Measurements from ENCODE around the gene ATG4A. TPM values are rescaled to one million over a fixed set of nuclear protein-coding genes. Genes with fewer than 3 reads are reported as not detected.

Gene ATG4A
- total RNA-seq, 1 experiment from 2014 or later, result 6.4 TPM

- Histone ChIP-seq H2BK5ac (ENCODE audit: insufficient read length, low read length) (no peak overlapping the region), H3K18ac (ENCODE audit: insufficient read length, low read depth, low read length) (no peak overlapping the region), H3T11ph (ENCODE audit: low read length) (no peak overlapping the region), H3K9me3 (ENCODE audit: control insufficient read depth, low read depth, low read length) (no peaks in the 10 kb centered on the region), H4K91ac (ENCODE audit: insufficient read length, low read depth, low read length) (no peak overlapping the region), H4K5ac (ENCODE audit: insufficient read length, low read depth, low read length) (no peak overlapping the region), H3K4ac (ENCODE audit: low read depth, low read length) (no peak overlapping the region), H3K27me3 (ENCODE audit: insufficient read depth, low read length) (no peaks in the 10 kb centered on the region), H2BK20ac (ENCODE audit: low read depth, low read length, poor library complexity, severe bottlenecking) (no peak overlapping the region), H4K20me1 (ENCODE audit: control insufficient read depth, insufficient read depth, insufficient read length) (no peaks in the 10 kb centered on the region), H3K79me1 (ENCODE audit: insufficient read depth, low read depth, low read length, poor library complexity, severe bottlenecking) (no peaks in the 10 kb centered on the region), H2BK12ac (ENCODE audit: insufficient read length, low read depth, low read length) (no peak overlapping the region), H3K23ac (ENCODE audit: insufficient read length, low read depth, low read length) (no peak overlapping the region), H2AFZ (ENCODE audit: low read length) (no peak overlapping the region), H3K23me2 (ENCODE audit: insufficient read length, low read depth, low read length, poor library complexity, severe bottlenecking) (no peaks in the 10 kb centered on the region), H3K4me2 (ENCODE audit: insufficient read depth, insufficient read length, low read length) (no peak overlapping the region), H3K27ac (ENCODE audit: insufficient read length, low read depth, low read length) (no peak overlapping the region), H3K9ac (ENCODE audit: extremely low read depth, insufficient read length, low read length) (no peak overlapping the region), H3K14ac (ENCODE audit: insufficient read depth, low read length) (no peak overlapping the region), H2BK120ac (ENCODE audit: low read depth, low read length, poor library complexity, severe bottlenecking) (no peak overlapping the region), H3K79me2 (ENCODE audit: insufficient read depth, low read length) (no peaks in the 10 kb centered on the region), H4K8ac (replicated peaks; ENCODE audit: insufficient read length, low read depth, low read length) (no peak overlapping the region), H3K4me1 (ENCODE audit: insufficient read depth, low read length) (no peaks in the 10 kb centered on the region), H3K56ac (ENCODE audit: insufficient read length, low read depth, low read length) (no peak overlapping the region), H2BK15ac (ENCODE audit: low read depth, low read length) (no peak overlapping the region), H2AK5ac (ENCODE audit: insufficient read length, low read length) (no peak overlapping the region)
- H3K27ac Mint-ChIP-seq, result peak overlapping the region; percentile 18 to 82 (median 19); a peak in 2 of 7 replicates
- no peaks in the 10 kb centered on the region for H3K9me3 Mint-ChIP-seq
- no CpG with 5 or more reads among the region's 7 CpGs for WGBS (ENCODE audit: extremely low coverage, insufficient read length, low lambda C conversion rate)
- no peak overlapping the region for H3K4me3 Mint-ChIP-seq
- H3K36me3 Mint-ChIP-seq (ENCODE audit: insufficient read depth in 1 of 3, low read depth in 3 of 3), result peaks cover 4 to 16% (median 12%) of the 10 kb centered on the region in 3 experiments
- TF ChIP-seq CTCF (conservative IDR thresholded peaks at IDR 0.05), result peak; percentile 76
- no peaks in the 10 kb centered on the region; the same call in 1 of the 2 replicates for H3K27me3 Mint-ChIP-seq (ENCODE audit: low read depth)
- H3K4me1 Mint-ChIP-seq, result peaks cover 0 to 6% of the 10 kb centered on the region in 2 experiments; a peak in 3 of 4 replicates
- peak; percentile 63 for DNase-seq
Measured at GRCh38 chrX:108165383-108166111, 74.0 kb downstream of the ATG4A start.

Measured in H9 (cell line).